Kidney epithelial cell (primary cell): Measurements from ENCODE around the gene WEE1. TPM values are rescaled to one million over a fixed set of nuclear protein-coding genes. Genes with fewer than 3 reads are reported as not detected.

Source experiments
- DNase-seq: peaks from one replicate; pipeline ENCODE4 v3.0.0-alpha.2; 2010; ENCODE audit warnings: low read depth
- H3K27me3 ChIP-seq: 2 replicates; pipeline ENCODE4 v1.6.0; 2011; ENCODE audit warnings: low read length; ENCODE audit not compliant: control insufficient read depth, insufficient read depth
- H3K36me3 ChIP-seq: 2 replicates; pipeline ENCODE4 v1.5.1; 2011; ENCODE audit warnings: low read length; ENCODE audit not compliant: control insufficient read depth, insufficient read depth
- H3K4me3 ChIP-seq: 2 replicates; pipeline ENCODE4 v1.5.1; 2011; ENCODE audit warnings: low read depth, mild to moderate bottlenecking, control low read depth, low read length
- total RNA-seq: library from RNA; depleted of rRNA; stranded (reverse); fragments of >200 nt; gene quantifications from 2 replicates; pipeline ENCODE4 v1.2.3, GENCODE V29; 2015
- TF ChIP-seq, protein P1 (sequence below): IDR thresholded peaks from 2 replicates; pipeline ENCODE4 v1.5.1; 2011; ENCODE audit warnings: mild to moderate bottlenecking, moderate library complexity, low read length, control low read depth, inconsistent platforms; ENCODE audit not compliant: insufficient read depth, poor library complexity, severe bottlenecking

The WEE1 gene
- total RNA-seq, 1 donor from 2014 or later: 57.3 TPM

GRCh38 chr11:9571763-9572115 is 1.7 kb upstream of the WEE1 start:
- Histone ChIP-seq H3K36me3 (no peaks in the 10 kb centered on the region), H3K4me3 (no peak overlapping the region), H3K27me3 (no peaks in the 10 kb centered on the region)
- TF ChIP-seq, protein P1, sequence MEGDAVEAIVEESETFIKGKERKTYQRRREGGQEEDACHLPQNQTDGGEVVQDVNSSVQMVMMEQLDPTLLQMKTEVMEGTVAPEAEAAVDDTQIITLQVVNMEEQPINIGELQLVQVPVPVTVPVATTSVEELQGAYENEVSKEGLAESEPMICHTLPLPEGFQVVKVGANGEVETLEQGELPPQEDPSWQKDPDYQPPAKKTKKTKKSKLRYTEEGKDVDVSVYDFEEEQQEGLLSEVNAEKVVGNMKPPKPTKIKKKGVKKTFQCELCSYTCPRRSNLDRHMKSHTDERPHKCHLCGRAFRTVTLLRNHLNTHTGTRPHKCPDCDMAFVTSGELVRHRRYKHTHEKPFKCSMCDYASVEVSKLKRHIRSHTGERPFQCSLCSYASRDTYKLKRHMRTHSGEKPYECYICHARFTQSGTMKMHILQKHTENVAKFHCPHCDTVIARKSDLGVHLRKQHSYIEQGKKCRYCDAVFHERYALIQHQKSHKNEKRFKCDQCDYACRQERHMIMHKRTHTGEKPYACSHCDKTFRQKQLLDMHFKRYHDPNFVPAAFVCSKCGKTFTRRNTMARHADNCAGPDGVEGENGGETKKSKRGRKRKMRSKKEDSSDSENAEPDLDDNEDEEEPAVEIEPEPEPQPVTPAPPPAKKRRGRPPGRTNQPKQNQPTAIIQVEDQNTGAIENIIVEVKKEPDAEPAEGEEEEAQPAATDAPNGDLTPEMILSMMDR: no peak
- DNase-seq: no peak

GRCh38 chr11:9573775-9574621 is 528 bp downstream of the WEE1 start:
- Histone ChIP-seq H3K36me3 (no peaks in the 10 kb centered on the region), H3K27me3 (no peaks in the 10 kb centered on the region), H3K4me3 (peak overlapping the region; percentile 98)
- DNase-seq: no peak
- TF ChIP-seq, protein P1: no peak

DNA sequence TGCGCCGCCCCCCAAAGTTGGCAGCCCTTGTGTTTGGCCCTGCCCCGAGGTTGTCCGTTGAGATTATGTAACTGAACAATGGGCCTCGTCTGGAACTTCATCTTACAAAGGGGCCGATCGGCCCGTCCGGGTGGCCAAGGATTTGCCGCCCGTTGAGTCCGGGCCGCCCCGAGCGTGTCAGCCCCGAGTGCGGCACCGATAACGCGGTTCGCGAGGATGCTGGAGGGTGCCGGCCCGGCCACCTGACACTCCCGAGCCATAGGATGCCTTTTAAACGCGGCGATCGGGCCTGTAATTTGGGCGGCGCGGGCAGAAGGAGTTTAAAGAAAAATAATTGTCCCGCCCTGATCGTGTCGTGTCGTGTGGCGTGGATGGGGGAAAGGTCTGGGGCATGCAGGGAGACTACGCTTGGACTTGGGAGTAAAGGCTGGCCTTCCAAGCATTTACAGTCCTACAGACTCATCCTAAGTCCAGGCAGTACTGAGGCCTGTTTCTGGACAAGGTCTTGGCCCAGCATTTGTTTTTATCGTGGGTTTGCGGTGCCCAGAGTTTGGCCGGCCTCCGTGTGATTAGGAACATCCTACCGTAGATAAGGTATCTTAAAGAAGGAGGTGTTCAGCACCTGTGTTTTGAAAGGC is 1.3 kb downstream of the WEE1 start:
- TF ChIP-seq, protein P1: no peak
- no peaks in the 10 kb centered on the region for H3K27me3 ChIP-seq
- H3K36me3 ChIP-seq: no peaks in the 10 kb centered on the region
- peak overlapping the region; percentile 98 for H3K4me3 ChIP-seq
- DNase-seq: no peak

DNA sequence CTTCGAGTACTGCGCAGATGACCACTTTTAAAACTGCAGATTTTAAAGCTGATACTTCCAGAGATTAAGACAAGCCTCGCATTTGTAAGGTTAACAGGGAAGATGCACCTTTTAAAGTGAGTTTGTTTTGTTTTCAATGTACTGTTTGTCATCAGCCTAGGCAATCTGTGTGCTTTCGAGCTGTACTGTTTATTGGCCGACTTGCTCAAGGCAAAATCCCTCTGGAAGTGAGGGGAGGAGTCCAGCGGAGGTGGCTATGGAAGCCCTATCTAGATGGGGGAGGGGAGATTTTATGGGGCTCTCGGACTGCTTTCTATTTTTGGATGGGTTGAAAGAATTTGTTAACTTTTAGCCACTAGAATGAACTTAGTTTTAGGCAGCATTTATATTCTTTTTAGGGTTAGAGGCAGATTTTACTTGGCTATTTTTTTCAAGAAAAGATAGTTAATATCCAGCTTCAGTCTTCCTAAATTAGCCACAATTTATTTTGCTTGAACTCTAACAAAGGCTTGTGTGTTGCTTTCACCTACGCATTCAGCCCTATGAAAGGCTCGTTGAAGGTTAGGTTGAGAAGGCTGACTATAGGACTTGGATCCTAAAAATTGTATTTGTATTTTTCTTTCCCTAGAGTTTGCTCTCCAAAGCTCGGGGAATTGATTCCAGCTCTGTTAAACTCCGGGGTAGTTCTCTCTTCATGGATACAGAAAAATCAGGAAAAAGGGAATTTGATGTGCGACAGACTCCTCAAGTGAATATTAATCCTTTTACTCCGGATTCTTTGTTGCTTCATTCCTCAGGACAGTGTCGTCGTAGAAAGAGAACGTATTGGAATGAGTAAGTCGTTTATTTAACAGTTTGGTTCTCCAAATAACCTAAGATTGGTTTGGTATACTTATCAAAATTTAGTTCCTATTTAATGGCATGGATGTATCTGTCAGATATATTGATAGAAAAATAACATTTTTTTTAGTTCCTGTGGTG is 2.1 kb downstream of the WEE1 start:
- H3K36me3 ChIP-seq: no peaks in the 10 kb centered on the region
- TF ChIP-seq, protein P1: no peak
- DNase-seq: peak; percentile 58
- H3K27me3 ChIP-seq: no peaks in the 10 kb centered on the region
- H3K4me3 ChIP-seq: peak overlapping the region; percentile 98

DNA sequence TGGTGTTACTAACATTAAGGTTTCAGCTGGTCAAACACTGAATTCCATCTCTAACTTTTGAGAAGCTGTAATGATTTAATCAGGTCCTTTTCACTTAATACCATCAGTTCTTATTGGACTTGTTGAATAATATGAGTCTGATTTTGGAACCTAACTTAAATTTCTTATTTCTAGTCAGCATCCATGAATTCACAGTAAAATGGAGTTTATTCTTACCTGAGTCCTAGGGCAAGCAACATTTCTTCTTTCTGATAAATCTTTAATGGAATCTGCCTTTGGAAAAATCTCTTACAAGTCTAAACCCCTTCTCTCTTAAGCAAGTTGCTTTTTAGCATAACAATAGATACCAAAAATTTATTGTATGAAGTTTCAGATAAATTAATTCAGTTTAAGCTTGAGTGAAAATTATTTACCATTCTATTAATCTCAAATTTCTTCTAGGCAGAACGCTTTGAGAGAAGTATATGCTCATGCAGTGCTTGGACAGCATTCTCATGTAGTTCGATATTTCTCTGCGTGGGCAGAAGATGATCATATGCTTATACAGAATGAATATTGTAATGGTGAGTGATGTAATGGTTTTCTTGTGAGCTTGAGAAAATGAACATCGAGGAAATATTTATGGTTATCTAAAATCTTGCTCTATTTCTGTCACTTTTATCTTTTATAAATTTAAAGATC is 3.4 kb downstream of the WEE1 start:
- peak overlapping the region; percentile 98 for H3K4me3 ChIP-seq
- H3K27me3 ChIP-seq: no peaks in the 10 kb centered on the region
- no peak for DNase-seq
- TF ChIP-seq, protein P1: no peak
- H3K36me3 ChIP-seq: no peaks in the 10 kb centered on the region
